ENCODE data around the gene ABTB1.

DNA sequence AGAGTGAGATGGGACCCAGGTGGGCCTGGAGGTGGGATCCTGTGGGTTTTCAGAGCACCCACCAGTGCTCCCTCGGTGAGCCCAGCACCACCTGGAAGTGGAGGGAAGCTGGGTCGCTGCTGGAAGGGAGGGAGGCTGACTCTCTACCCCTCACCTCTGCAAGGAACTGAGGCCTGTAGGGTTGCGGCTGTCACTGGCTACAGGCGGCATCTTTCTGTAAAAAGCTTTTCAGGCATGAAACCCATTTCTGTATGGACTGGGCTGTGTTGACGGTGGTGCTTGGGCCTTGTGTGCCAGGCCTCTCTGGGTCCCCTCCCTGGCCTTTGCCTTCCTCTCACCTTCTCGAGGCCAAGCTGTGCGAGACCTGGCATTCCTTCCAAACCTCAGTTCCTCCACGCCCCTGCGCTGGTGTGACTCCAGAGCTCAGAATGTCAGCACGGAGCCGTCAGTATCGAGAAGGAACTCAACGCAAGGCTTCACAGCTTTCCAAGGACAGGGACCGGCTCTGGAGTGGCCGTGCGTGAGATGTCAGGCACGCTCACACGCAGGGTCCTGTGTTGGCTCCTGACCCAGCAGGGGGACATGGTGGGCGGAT lies 16.6 kb downstream of the ABTB1 start:
- TF ChIP-seq, protein P1, sequence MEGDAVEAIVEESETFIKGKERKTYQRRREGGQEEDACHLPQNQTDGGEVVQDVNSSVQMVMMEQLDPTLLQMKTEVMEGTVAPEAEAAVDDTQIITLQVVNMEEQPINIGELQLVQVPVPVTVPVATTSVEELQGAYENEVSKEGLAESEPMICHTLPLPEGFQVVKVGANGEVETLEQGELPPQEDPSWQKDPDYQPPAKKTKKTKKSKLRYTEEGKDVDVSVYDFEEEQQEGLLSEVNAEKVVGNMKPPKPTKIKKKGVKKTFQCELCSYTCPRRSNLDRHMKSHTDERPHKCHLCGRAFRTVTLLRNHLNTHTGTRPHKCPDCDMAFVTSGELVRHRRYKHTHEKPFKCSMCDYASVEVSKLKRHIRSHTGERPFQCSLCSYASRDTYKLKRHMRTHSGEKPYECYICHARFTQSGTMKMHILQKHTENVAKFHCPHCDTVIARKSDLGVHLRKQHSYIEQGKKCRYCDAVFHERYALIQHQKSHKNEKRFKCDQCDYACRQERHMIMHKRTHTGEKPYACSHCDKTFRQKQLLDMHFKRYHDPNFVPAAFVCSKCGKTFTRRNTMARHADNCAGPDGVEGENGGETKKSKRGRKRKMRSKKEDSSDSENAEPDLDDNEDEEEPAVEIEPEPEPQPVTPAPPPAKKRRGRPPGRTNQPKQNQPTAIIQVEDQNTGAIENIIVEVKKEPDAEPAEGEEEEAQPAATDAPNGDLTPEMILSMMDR (IDR thresholded peaks at IDR 0.05; ENCODE audit: insufficient read depth, low read length): no peak
- no peak for TF ChIP-seq POLR2AphosphoS5 (IDR thresholded peaks at IDR 0.05; ENCODE audit: low read depth)
